ENCODE data around the gene ADAM23. TPM values are rescaled to one million over a fixed set of nuclear protein-coding genes. Genes with fewer than 3 reads are reported as not detected.

Gene ADAM23
- total and polyA plus RNA-seq, 2 of the 13 experiments (the other 11 are each of a cell fraction or from before 2014, with no cell fraction given): 0.04 TPM; not detected in 1

- TF ChIP-seq FOXK2 (IDR thresholded peaks at IDR 0.05) (no peak), ZNF607 (CRISPR knock-in tag; IDR thresholded peaks at IDR 0.05; ENCODE audit: borderline replicate concordance) (no peak), ZNF224 (CRISPR knock-in tag; IDR thresholded peaks at IDR 0.05) (no peak), ZSCAN22 (CRISPR knock-in tag; IDR thresholded peaks at IDR 0.05) (no peak), MXI1 (IDR thresholded peaks at IDR 0.05; ENCODE audit: borderline replicate concordance, low read depth, low read length) (no peak), CAMTA2 (CRISPR knock-in tag; IDR thresholded peaks at IDR 0.05; ENCODE audit: borderline replicate concordance) (no peak)
Observed at GRCh38 chr2:206422493-206422892, 20.8 kb upstream of the ADAM23 start (continued).

DNA sequence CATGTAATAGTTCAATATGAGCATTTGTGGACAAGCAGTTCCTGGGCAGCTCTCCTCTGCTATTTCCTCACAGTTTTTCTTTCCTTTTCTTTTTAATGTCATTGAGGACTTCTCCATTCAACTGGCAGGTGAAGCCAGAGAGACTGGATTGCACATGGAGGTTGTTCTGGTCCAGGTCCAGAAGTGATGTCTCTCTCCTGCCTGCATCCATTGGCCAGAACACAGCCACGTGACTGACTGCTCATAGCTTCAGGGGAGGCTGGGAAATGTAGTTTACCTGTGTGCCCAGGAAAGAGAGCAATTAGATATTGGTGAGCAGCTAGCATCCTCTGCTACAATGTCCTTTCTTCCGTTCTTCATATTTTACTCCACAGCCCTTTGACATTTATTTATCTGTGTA, 20.2 kb upstream of the ADAM23 start:
- H3K79me2 ChIP-seq (ENCODE audit: insufficient read depth, low read length): no peaks in the 10 kb centered on the region
- no peak for FAIRE-seq
- intact Hi-C loops (cut with micrococcal nuclease; ENCODE audit: unreplicated experiment) (no loop called here), in situ Hi-C loops (cut with HindIII; ENCODE audit: extremely low pct_ligation_motif_present, low pct_unique_long_range_greater_than_20kb) (no loop called here)
- no peaks in the 10 kb centered on the region for H3K9me3 ChIP-seq (ENCODE audit: low read length)
- no peak; the same call in 2 of the 3 replicates for ATAC-seq
- 17% methylated on average over 2 of the region's 2 CpGs for WGBS (ENCODE audit: low lambda C conversion rate)
- CTCF ChIA-PET (ENCODE audit: low intra/inter-chr PET ratio, low total read pairs): no interaction called here
- no peak overlapping the region for H3K27ac ChIP-seq (ENCODE audit: extremely low read length, insufficient read depth, low read length)
- DNase-seq (ENCODE audit: low spot score): no peak
- H3K4me3 ChIP-seq (replicated peaks in 1 of 3; ENCODE audit: insufficient read depth in 1 of 3, low read depth in 2 of 3, low read length in 3 of 3): no peak overlapping the region
- no peak overlapping the region for H3K4me2 ChIP-seq (ENCODE audit: low read depth, low read length)
- no peaks in the 10 kb centered on the region for H3K36me3 ChIP-seq (replicated peaks in 1 of 2; ENCODE audit: control insufficient read depth in 1 of 2, insufficient read depth in 2 of 2, low read length in 2 of 2)
- no peaks in the 10 kb centered on the region for H4K20me1 ChIP-seq (ENCODE audit: insufficient read depth, low read length)
- H2AFZ ChIP-seq (ENCODE audit: low read length): no peak overlapping the region
- no peaks in the 10 kb centered on the region for H3K27me3 ChIP-seq (ENCODE audit: control insufficient read depth in 1 of 2, insufficient read depth in 2 of 2, low read length in 2 of 2)
- H3K9ac ChIP-seq (ENCODE audit: insufficient read depth, low read depth, low read length): no peak overlapping the region
- POLR2A ChIA-PET: no interaction called here
- BruUV-seq (replicated peaks): no TSS peak
- no peaks in the 10 kb centered on the region for H3K4me1 ChIP-seq (ENCODE audit: insufficient read depth, low read length)
- no peak for TF ChIP-seq ZNF562 (CRISPR knock-in tag; IDR thresholded peaks at IDR 0.05; ENCODE audit: borderline replicate concordance)
- TF ChIP-seq TCF7L2 (IDR thresholded peaks at IDR 0.05; ENCODE audit: low read depth, low read length): no peak
- no peak for TF ChIP-seq SRSF1 (optimal IDR thresholded peaks at IDR 0.05; ENCODE audit: low read depth, low read length)
- no peak for TF ChIP-seq ZNF17 (CRISPR knock-in tag; IDR thresholded peaks at IDR 0.05)
- TF ChIP-seq ZNF572 (CRISPR knock-in tag; IDR thresholded peaks at IDR 0.05): no peak
- peak; percentile 87 for TF ChIP-seq ZNF143 (CRISPR knock-in tag; IDR thresholded peaks at IDR 0.05)
- no peak for TF ChIP-seq ZNF678 (CRISPR knock-in tag; IDR thresholded peaks at IDR 0.05)
- no peak for TF ChIP-seq MYC (CRISPR knock-in tag; IDR thresholded peaks at IDR 0.05; ENCODE audit: borderline replicate concordance)
- TF ChIP-seq CC2D1A (CRISPR knock-in tag; IDR thresholded peaks at IDR 0.05): no peak
- no peak for TF ChIP-seq CREB1 (IDR thresholded peaks at IDR 0.05)
- TF ChIP-seq CREB1 (CRISPR knock-in tag; IDR thresholded peaks at IDR 0.05): 0 out of 2 replicates have a peak, but pooled peaks have one; percentile 42
- TF ChIP-seq SATB2 (CRISPR knock-in tag; IDR thresholded peaks at IDR 0.05): no peak
- TF ChIP-seq SP5 (CRISPR knock-in tag; IDR thresholded peaks at IDR 0.05; ENCODE audit: borderline replicate concordance, low read depth): no peak
- TF ChIP-seq ADNP (CRISPR knock-in tag; IDR thresholded peaks at IDR 0.05): no peak
- no peak for TF ChIP-seq AHDC1 (CRISPR knock-in tag; IDR thresholded peaks at IDR 0.05; ENCODE audit: borderline replicate concordance)
- TF ChIP-seq FOXA3 (CRISPR knock-in tag; IDR thresholded peaks at IDR 0.05): no peak
- no peak for TF ChIP-seq SP4 (CRISPR knock-in tag; IDR thresholded peaks at IDR 0.05)
- TF ChIP-seq THAP11 (CRISPR knock-in tag; IDR thresholded peaks at IDR 0.05): peak; percentile 94

All from HepG2 (cell line).